ENCODE measurements around the gene ADNP2.

GRCh38 chr18:80129672-80130367, 20.8 kb downstream of the ADNP2 start:
- TF ChIP-seq, protein P1, sequence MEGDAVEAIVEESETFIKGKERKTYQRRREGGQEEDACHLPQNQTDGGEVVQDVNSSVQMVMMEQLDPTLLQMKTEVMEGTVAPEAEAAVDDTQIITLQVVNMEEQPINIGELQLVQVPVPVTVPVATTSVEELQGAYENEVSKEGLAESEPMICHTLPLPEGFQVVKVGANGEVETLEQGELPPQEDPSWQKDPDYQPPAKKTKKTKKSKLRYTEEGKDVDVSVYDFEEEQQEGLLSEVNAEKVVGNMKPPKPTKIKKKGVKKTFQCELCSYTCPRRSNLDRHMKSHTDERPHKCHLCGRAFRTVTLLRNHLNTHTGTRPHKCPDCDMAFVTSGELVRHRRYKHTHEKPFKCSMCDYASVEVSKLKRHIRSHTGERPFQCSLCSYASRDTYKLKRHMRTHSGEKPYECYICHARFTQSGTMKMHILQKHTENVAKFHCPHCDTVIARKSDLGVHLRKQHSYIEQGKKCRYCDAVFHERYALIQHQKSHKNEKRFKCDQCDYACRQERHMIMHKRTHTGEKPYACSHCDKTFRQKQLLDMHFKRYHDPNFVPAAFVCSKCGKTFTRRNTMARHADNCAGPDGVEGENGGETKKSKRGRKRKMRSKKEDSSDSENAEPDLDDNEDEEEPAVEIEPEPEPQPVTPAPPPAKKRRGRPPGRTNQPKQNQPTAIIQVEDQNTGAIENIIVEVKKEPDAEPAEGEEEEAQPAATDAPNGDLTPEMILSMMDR (conservative IDR thresholded peaks at IDR 0.05; ENCODE audit: low read depth, low read length): no peak
- TF ChIP-seq RAD21 (IDR thresholded peaks at IDR 0.05; ENCODE audit: low read length): no peak
- TF ChIP-seq RFX5 (IDR thresholded peaks at IDR 0.05; ENCODE audit: low read depth, low read length): no peak
- no peak for TF ChIP-seq POLR2A (IDR thresholded peaks at IDR 0.05; ENCODE audit: low read depth, low read length)
- no peak for TF ChIP-seq CEBPB (IDR thresholded peaks at IDR 0.05; ENCODE audit: low read depth, low read length)
- no peak for TF ChIP-seq USF2 (IDR thresholded peaks at IDR 0.05; ENCODE audit: low read depth, low read length)

Measured in IMR-90 (cell line).